Measurements from ENCODE around the gene PIK3C2G.

DNA sequence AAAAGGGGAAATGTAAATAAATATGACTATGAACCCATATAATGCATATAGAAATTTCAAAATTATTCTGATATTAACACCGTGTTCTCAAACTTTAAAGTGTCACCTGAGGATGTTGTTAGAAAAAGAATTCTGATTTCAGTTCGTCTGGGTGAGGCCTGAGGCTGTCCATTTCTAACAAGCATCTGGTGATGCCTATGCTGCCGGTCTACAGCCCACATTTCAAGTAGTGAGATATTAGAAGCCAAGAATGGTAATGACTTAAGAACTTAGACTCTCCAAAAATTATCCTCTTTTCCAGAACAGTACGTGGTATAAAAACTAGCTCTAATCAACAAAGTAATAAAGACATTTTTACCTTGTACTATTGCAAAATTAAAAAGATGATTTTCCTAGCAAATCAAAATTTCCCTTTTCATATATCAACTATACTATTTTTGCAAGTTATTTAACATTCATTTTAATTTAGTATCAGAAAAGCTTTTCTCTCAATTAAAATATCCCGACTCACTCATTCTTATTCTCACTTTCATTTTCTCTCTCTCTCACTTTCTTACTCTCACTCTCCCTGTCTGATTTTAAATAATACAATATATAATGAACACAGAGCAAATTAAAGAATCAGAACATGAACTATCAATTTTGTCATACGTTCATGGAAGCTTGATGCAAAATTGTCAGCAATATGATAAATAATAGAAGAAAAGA, 35.0 kb downstream of the PIK3C2G start:
- TF ChIP-seq POLR2A (IDR thresholded peaks at IDR 0.05; ENCODE audit: low read depth, low read length) (no peak), POLR2AphosphoS5 (IDR thresholded peaks at IDR 0.05; ENCODE audit: low read depth, low read length) (no peak), TAF1 (IDR thresholded peaks at IDR 0.05; ENCODE audit: low read depth, low read length) (no peak), SPI1 (IDR thresholded peaks at IDR 0.05; ENCODE audit: low read depth, low read length) (no peak), POU2F2 (IDR thresholded peaks at IDR 0.05; ENCODE audit: low read depth, low read length) (no peak)

Measured in GM12891 (cell line).